Upper lobe of right lung (tissue), 1 donor: ENCODE data around the gene KHDC4. TPM values are rescaled to one million over a fixed set of nuclear protein-coding genes. Genes with fewer than 3 reads are reported as not detected.
A peak's percentile ranks its signal among the peaks of the same experiment; 100 is the strongest.

Source experiments
- ATAC-seq: fragments of 200-7000 bp; cut with Tn5 transposase; one replicate; pipeline ENCODE4 v1.9.1; 2020; ENCODE audit warnings: mild to moderate bottlenecking, moderate library complexity
- DNase-seq: peaks from one replicate; pipeline ENCODE4 v3.0.0-alpha.2; 2020
- H3K27ac ChIP-seq: fragments of 200-600 bp; one replicate; pipeline ENCODE4 v1.8.0; 2022
- H3K27me3 ChIP-seq: fragments of 200-600 bp; one replicate; pipeline ENCODE4 v1.8.0; 2022; ENCODE audit warnings: mild to moderate bottlenecking
- H3K36me3 ChIP-seq: fragments of 200-600 bp; one replicate; pipeline ENCODE4 v1.8.0; 2022
- H3K4me1 ChIP-seq: fragments of 200-600 bp; one replicate; pipeline ENCODE4 v1.8.0; 2022
- H3K4me3 ChIP-seq: fragments of 200-600 bp; one replicate; pipeline ENCODE4 v1.8.0; 2022; ENCODE audit warnings: mild to moderate bottlenecking
- H3K9me3 ChIP-seq: fragments of 200-600 bp; one replicate; pipeline ENCODE4 v1.8.0; 2022
- intact Hi-C: fragments of 100-400 bp; cut with DNase I; formaldehyde crosslinking; loops from one replicate; pipeline ENCODE4 v1.11.0; 2022
- total RNA-seq: library from RNA; stranded (reverse); fragmentation: NEBNext Ultra II Directional; extraction: Animal tissue kit (Norgen Biotek cat#: 25700); gene quantifications from one replicate; pipeline ENCODE4 v1.2.1, GENCODE V29; 2021
- TF ChIP-seq, protein P1 (sequence below): fragments of 200-600 bp; IDR thresholded peaks from one replicate; pipeline ENCODE4 v1.8.0; 2022; ENCODE audit warnings: antibody characterized with exemption
- donor health status: DM: no; HTN: yes; CAD: no; lungs with severe emphysema.

KHDC4 gene
- total RNA-seq, 1 donor from 2014 or later: 40.1 TPM

DNA sequence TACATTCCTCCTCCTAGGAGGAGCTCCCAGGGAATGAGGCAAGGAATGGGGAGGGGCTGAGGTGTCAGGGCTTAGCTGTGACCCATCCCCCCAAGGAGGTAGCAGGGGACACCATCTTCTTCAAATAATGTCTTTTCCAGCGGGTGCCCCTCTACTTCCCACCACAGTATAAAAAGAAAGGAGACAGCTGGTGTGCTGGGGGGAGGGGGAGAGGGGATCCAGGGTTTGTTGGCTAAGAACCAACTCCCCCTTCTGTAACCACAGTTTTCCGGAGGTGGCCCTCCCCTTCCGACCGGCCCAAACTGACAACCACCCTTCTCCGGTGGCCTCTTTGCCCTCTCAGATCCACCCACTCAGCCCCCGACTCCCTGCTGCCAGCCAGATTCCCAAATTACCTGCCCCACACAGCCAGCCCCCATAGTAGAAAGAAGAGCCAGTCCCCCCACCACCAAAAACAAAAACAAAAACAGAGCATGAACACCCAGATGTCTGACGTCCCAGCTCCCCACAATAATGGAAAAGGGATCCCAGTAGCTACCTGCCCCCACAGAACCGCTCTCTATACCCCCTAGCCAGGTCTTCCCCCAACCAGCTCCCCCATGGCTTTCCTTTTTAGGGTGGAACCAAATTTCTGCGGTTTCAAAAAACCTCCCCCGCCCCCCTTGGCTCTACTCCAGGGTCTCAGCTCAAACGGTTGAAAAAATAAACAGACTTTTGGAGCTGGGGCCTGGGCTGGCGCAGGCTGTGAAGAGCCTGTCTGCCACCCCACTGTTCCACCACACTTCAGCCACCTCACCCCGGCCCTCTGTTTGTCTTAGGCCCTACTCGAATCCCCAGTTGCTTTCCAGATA lies 42.1 kb upstream of the KHDC4 start:
- intact Hi-C loops: no loop called here
- ATAC-seq: peak; percentile 41
- H3K27ac ChIP-seq: peak overlapping the region; percentile 93
- DNase-seq: peak; percentile 83
- H3K4me3 ChIP-seq: peak overlapping the region; percentile 91
- H3K9me3 ChIP-seq: no peaks in the 10 kb centered on the region
- TF ChIP-seq, protein P1, sequence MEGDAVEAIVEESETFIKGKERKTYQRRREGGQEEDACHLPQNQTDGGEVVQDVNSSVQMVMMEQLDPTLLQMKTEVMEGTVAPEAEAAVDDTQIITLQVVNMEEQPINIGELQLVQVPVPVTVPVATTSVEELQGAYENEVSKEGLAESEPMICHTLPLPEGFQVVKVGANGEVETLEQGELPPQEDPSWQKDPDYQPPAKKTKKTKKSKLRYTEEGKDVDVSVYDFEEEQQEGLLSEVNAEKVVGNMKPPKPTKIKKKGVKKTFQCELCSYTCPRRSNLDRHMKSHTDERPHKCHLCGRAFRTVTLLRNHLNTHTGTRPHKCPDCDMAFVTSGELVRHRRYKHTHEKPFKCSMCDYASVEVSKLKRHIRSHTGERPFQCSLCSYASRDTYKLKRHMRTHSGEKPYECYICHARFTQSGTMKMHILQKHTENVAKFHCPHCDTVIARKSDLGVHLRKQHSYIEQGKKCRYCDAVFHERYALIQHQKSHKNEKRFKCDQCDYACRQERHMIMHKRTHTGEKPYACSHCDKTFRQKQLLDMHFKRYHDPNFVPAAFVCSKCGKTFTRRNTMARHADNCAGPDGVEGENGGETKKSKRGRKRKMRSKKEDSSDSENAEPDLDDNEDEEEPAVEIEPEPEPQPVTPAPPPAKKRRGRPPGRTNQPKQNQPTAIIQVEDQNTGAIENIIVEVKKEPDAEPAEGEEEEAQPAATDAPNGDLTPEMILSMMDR: no peak
- peaks cover 19% of the 10 kb centered on the region for H3K36me3 ChIP-seq
- H3K27me3 ChIP-seq: no peaks in the 10 kb centered on the region
- peaks cover 80% of the 10 kb centered on the region for H3K4me1 ChIP-seq

DNA sequence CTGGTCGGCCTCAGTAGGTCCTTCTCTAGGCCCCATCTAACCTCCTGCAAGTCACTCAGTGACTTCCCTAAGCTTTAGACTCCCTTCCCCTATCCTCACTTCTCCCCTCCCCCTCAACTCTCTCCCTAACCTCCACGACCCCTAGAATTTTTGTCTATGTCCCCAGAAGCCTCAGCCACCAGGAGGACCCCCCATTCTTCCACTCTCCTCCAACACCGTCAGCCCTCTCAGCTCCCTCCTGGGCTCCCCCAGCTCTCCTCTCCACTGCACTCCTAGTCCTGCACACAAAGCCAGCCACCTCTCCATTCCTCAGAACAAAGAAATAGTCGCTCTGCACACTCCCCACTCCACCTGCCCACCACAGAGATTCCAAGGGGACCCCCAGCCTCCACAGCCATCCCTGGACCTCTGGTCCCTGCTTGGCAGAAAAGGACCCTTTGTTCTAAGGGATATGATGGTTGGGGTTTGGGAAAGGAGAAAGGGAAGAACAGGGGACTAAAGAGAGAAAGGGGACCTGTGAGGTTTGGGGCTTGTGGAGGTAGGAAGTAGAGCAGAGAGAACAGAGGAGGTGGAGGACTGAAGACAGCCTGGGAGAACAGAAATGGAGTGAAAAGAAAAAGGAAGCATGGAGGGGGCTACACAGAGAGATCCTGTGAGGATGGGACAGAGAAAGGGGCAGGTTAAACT lies 41.3 kb upstream of the KHDC4 start:
- Histone ChIP-seq H3K27me3 (no peaks in the 10 kb centered on the region), H3K4me1 (peaks cover 80% of the 10 kb centered on the region), H3K4me3 (peak overlapping the region; percentile 91), H3K9me3 (no peaks in the 10 kb centered on the region), H3K36me3 (peaks cover 19% of the 10 kb centered on the region), H3K27ac (peak overlapping the region; percentile 93)
- ATAC-seq (no peak), DNase-seq (no peak)
- intact Hi-C loops: no loop called here
- TF ChIP-seq, protein P1: no peak

DNA sequence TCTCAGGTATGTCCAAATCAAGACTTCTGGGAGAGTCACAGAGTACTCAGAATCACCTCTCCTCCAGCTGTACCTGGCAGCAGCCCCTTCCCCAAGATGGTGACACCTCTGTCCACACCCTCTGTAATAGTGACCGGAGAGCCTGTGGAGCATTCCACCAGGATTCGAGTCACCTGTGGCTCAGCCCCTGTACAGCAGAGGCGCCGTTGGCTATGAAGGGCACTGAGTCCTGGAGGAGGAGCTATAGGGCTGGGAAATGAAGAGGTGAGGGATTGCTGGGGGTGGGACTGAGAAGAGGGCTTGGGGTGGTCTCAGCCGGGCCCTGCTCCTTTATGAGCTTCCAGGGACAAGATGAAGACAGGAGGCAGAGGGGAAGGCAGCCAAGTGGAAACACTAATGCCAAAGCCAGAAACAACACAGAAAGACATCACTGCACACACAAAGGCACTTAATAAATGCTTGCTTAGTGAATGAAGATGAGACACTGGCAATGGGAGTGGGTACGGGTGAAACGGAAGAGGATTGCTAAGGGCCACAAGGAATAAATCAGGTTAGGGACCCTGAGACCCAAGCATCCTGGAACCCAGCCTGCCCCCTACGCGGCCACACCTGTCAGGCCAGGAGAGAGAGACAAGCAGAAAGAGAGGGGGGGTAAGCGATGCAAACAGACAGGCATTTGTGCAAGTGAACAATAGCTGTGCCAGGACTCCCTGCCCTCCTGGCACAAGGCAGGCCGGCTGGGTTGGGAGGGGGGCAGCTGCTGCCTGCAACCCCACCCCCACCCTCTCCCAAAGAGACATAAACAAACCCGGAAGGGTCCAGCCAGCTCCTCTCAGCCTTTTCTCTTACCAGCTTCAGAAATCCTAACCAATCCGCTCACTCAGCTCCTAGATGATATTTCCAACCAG lies 40.2 kb upstream of the KHDC4 start:
- Histone ChIP-seq H3K9me3 (no peaks in the 10 kb centered on the region), H3K4me3 (peak overlapping the region; percentile 91), H3K4me1 (peaks cover 80% of the 10 kb centered on the region), H3K36me3 (peaks cover 27% of the 10 kb centered on the region), H3K27me3 (no peaks in the 10 kb centered on the region), H3K27ac (peak overlapping the region; percentile 93)
- no peak for ATAC-seq
- no peak for DNase-seq
- TF ChIP-seq, protein P1: no peak
- intact Hi-C loops: no loop called here

DNA sequence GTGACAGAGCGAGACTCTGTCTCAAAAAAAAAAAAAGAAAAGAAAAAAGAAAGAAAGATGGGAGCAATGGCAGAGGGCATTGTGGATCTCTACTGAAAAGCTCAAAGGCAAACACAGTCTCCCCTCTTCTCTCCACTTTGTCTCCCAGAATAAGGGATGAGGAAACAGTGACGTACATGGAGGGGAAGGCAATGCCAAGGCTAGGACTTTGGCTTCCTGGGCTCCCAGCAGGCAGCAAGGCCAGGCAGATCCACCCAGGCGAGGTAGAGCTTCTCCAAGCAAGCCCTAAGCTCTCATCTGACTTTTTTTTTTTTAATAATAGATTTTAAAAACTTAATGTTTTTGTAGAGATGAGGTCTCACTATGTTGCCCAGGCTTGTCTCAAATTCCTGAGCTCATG lies 39.5 kb upstream of the KHDC4 start:
- no peaks in the 10 kb centered on the region for H3K9me3 ChIP-seq
- H3K4me1 ChIP-seq: peaks cover 80% of the 10 kb centered on the region
- no peaks in the 10 kb centered on the region for H3K27me3 ChIP-seq
- DNase-seq (no peak), ATAC-seq (no peak)
- intact Hi-C loops: no loop called here
- TF ChIP-seq, protein P1: no peak
- H3K27ac ChIP-seq: peak overlapping the region; percentile 93
- no peak overlapping the region for H3K4me3 ChIP-seq
- H3K36me3 ChIP-seq: peaks cover 34% of the 10 kb centered on the region
